Natural killer cell (primary cell): ENCODE data around the gene MTUS2. TPM values are rescaled to one million over a fixed set of nuclear protein-coding genes. Genes with fewer than 3 reads are reported as not detected.

Experiments
- ATAC-seq, 3 donors: fragments of 150-1000 bp in 2 of 3; fragments of 200-7000 bp in 1 of 3; cut with Tn5 transposase; 1 replicate in 1 of 3; 2 replicates in 2 of 3; pipeline ENCODE4 v1.10.0; 2021; ENCODE audit warnings: mild to moderate bottlenecking in 2 of 3, moderate library complexity in 2 of 3
- DNase-seq, 2 donors: peaks; one replicate each; pipeline versions ENCODE4 v3.0.0 to v3.0.0-alpha.2; 2013 to 2021; ENCODE audit warnings: mixed read lengths in 1 of 2
- H3K27ac ChIP-seq: one replicate; pipeline ENCODE4 v1.5.1; 2013; ENCODE audit warnings: mild to moderate bottlenecking, low read length
- H3K27me3 ChIP-seq: one replicate; pipeline ENCODE4 v1.6.1; 2013; ENCODE audit warnings: low read length; ENCODE audit not compliant: control insufficient read depth, insufficient read depth
- H3K36me3 ChIP-seq: one replicate; pipeline ENCODE4 v1.6.1; 2013; ENCODE audit warnings: low read length; ENCODE audit not compliant: control insufficient read depth, insufficient read depth
- H3K4me1 ChIP-seq: one replicate; pipeline ENCODE4 v1.6.1; 2013; ENCODE audit warnings: low read length; ENCODE audit not compliant: control insufficient read depth, insufficient read depth
- H3K4me3 ChIP-seq: one replicate; pipeline ENCODE4 v1.5.1; 2013; ENCODE audit warnings: low read length
- H3K9me3 ChIP-seq: one replicate; pipeline ENCODE4 v1.6.1; 2013; ENCODE audit warnings: low read length; ENCODE audit not compliant: control insufficient read depth, insufficient read depth
- H3K27ac Mint-ChIP-seq, 2 donors: one replicate each; pipeline ENCODE4 v1.8.0; 2022; ENCODE audit warnings: mild to moderate bottlenecking in 2 of 2, mixed read lengths in 2 of 2, moderate library complexity in 1 of 2
- H3K27me3 Mint-ChIP-seq, 2 donors: one replicate each; pipeline ENCODE4 v1.8.0; 2022; ENCODE audit warnings: low read depth in 2 of 2, mixed read lengths in 2 of 2
- H3K36me3 Mint-ChIP-seq: one replicate; pipeline ENCODE4 v1.8.0; 2022; ENCODE audit warnings: mixed read lengths
- H3K4me1 Mint-ChIP-seq, 2 donors: one replicate each; pipeline ENCODE4 v1.8.0; 2022; ENCODE audit warnings: mixed read lengths in 2 of 2
- H3K4me3 Mint-ChIP-seq: one replicate; pipeline ENCODE4 v1.8.0; 2022; ENCODE audit warnings: mild to moderate bottlenecking, moderate library complexity, mixed read lengths
- H3K9me3 Mint-ChIP-seq, 2 donors: one replicate each; pipeline ENCODE4 v1.8.0; 2022; ENCODE audit warnings: mixed read lengths in 2 of 2
- WGBS: methylation state at CpG from one replicate; pipeline ENCODE4 v1.1.7; 2013; ENCODE audit warnings: missing lambda C conversion rate; ENCODE audit not compliant: insufficient coverage; 5-methylcytosine and 5-hydroxymethylcytosine counted together
- intact Hi-C: fragments of 100-400 bp; cut with micrococcal nuclease; formaldehyde crosslinking; loops from one replicate; pipeline ENCODE4 v1.14.2; 2022
- total RNA-seq, 4 donors: library from RNA; stranded (reverse); fragments of 120-200 nt in 1 of 4; gene quantifications; one replicate each; pipeline versions ENCODE4 v1.2.3 to v1.2.4, GENCODE V29; 2013 to 2022
- TF ChIP-seq, protein P1 (sequence below): fragments of 200-600 bp; IDR thresholded peaks from one replicate; pipeline ENCODE4 v1.8.0; 2022; ENCODE audit warnings: antibody characterized with exemption

MTUS2 gene
- total RNA-seq, 3 donors from 2014 or later (not counting 1 experiment from before 2014, with no cell fraction given), result not detected

DNA sequence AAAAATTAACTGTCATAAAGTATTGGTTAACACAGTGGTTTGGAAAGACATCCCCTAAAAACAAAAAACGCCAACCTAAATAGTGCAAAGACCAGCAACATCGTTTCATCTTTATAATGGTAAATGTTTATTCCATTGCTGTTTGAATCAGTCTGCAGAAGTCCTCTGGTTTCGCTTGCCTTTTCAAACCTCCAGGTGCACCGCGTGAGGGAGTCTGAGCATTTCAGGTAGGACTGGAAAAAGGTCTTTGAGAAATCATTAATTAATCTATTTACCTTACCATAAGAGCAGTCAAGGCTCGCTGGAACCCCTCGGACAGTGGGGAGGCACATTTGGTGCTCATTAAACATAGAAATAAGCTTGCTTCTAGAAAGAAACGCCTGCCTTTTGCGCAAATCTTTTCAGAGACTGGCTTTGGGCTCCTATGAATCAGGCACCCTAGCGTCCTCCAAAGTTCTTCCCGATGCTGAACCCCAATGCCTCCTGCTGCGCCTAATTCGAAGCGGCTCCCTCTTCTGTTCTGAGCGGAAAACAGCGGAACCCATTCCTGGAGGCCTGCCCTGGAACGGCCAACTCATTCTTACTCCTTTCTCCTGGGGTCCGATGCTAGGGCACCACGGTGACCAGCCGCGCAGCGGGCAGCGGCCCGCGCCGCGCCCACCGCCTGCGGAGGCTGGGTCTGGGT lies 951 bp upstream of the MTUS2 start:
- intact Hi-C loops, result no loop called here

DNA sequence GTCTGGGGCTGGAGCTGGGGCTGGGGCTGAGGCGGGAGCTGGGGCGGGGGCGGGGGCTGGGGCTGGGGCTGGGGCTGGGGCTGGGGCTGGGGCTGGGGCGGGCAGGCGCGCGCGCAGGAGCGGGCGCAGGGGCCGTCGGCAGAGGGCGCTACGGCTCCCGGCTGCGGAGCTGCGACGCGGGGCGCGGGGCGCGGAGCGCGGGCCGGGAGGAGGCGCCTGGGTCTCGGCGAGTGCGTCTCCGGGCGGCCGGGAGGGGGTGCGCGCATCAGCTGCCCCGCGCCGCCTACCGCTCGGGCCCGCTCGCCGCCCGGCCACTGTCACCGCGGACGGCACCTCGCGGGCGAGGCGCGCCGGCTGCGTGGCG lies 422 bp upstream of the MTUS2 start:
- Histone ChIP-seq H3K27ac (no peak overlapping the region), H3K27me3 (peaks cover 6% of the 10 kb centered on the region), H3K36me3 (no peaks in the 10 kb centered on the region), H3K4me3 (no peak overlapping the region), H3K4me1 (peaks cover 8% of the 10 kb centered on the region), H3K9me3 (no peaks in the 10 kb centered on the region)
- Mint-ChIP-seq H3K9me3 (peaks cover 0 to 4% of the 10 kb centered on the region in 2 donors), H3K36me3 (peaks cover 10% of the 10 kb centered on the region), H3K27ac (no peak overlapping the region), H3K27me3 (peaks cover 32 to 51% of the 10 kb centered on the region in 2 donors), H3K4me3 (no peak overlapping the region), H3K4me1 (no peaks in the 10 kb centered on the region)
- intact Hi-C loops, result no loop called here
- DNase-seq (peak in 1 of 2 donors; percentile 65), ATAC-seq (peak in 1 of 3 donors; percentile 39)
- TF ChIP-seq, protein P1, sequence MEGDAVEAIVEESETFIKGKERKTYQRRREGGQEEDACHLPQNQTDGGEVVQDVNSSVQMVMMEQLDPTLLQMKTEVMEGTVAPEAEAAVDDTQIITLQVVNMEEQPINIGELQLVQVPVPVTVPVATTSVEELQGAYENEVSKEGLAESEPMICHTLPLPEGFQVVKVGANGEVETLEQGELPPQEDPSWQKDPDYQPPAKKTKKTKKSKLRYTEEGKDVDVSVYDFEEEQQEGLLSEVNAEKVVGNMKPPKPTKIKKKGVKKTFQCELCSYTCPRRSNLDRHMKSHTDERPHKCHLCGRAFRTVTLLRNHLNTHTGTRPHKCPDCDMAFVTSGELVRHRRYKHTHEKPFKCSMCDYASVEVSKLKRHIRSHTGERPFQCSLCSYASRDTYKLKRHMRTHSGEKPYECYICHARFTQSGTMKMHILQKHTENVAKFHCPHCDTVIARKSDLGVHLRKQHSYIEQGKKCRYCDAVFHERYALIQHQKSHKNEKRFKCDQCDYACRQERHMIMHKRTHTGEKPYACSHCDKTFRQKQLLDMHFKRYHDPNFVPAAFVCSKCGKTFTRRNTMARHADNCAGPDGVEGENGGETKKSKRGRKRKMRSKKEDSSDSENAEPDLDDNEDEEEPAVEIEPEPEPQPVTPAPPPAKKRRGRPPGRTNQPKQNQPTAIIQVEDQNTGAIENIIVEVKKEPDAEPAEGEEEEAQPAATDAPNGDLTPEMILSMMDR, result no peak
- 1% methylated on average over 52 of the region's 55 CpGs for WGBS

More for the DNA sequence above, 951 bp upstream of the MTUS2 start:
- Mint-ChIP-seq H3K36me3 (peaks cover 10% of the 10 kb centered on the region), H3K4me1 (no peaks in the 10 kb centered on the region), H3K9me3 (no peaks in the 10 kb centered on the region), H3K27ac (no peak overlapping the region), H3K27me3 (peaks cover 27 to 46% of the 10 kb centered on the region in 2 donors), H3K4me3 (peak overlapping the region; percentile 9)
- TF ChIP-seq, protein P1, result no peak
- DNase-seq (no peak), ATAC-seq (no peak)
- peaks cover 8% of the 10 kb centered on the region for H3K4me1 ChIP-seq
- 6% methylated on average over 27 of the region's 29 CpGs for WGBS
- H3K9me3 ChIP-seq, result no peaks in the 10 kb centered on the region
- H3K4me3 ChIP-seq, result no peak overlapping the region
- no peaks in the 10 kb centered on the region for H3K36me3 ChIP-seq
- peaks cover 6% of the 10 kb centered on the region for H3K27me3 ChIP-seq
- H3K27ac ChIP-seq, result no peak overlapping the region

DNA sequence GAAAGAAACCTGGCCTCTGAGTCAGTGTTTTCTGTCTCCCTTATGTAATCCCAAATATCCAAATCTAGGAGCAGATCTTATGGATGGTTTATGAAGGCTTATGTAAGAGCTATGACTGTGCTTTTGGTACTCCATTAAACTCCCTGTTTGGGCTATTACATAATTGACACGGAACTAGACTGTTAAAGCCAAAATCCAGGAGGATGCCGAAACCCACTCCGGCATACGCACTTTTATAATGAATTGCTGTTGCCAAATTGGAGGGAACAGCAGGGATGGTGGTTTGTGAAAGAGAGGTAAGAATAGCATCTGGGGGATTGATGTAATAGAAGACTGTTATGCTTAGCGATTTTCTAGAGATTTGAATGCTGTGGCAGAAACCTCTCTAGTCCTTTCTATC lies 2.0 kb downstream of the MTUS2 start:
- H3K36me3 ChIP-seq, result no peaks in the 10 kb centered on the region
- intact Hi-C loops, result no loop called here
- no peak overlapping the region for H3K27ac ChIP-seq
- peaks cover 6% of the 10 kb centered on the region for H3K27me3 ChIP-seq
- Mint-ChIP-seq H3K36me3 (peaks cover 5% of the 10 kb centered on the region), H3K27me3 (peaks cover 33 to 50% of the 10 kb centered on the region in 2 donors), H3K4me1 (no peaks in the 10 kb centered on the region), H3K4me3 (no peak overlapping the region), H3K9me3 (peaks cover 0 to 5% of the 10 kb centered on the region in 2 donors), H3K27ac (no peak overlapping the region)
- DNase-seq (no peak), ATAC-seq (no peak)
- no peak overlapping the region for H3K4me3 ChIP-seq
- 97% methylated on average over 5 of the region's 5 CpGs for WGBS
- H3K4me1 ChIP-seq, result peaks cover 8% of the 10 kb centered on the region
- no peaks in the 10 kb centered on the region for H3K9me3 ChIP-seq
- TF ChIP-seq, protein P1, result no peak

DNA sequence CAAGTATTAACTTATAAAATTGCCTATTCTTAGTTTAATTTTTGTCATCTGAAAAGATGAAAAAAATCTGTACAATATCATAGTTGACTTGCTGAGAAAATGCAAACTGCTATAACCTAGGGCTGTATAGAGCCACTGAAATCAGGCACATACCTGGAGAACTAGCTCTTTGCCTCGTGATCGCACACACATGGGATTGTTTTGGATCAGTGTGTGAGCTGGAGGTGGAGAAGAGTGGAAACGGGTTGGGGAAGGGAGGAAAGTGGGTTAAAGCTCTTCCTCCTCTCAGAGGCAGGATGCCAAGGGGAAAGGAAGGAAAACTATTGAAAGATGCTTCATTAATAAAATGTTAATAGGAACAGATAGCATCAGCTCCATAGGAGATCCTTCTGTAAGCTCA lies 2.7 kb downstream of the MTUS2 start:
- Histone ChIP-seq H3K27me3 (peaks cover 6% of the 10 kb centered on the region), H3K36me3 (no peaks in the 10 kb centered on the region), H3K4me3 (no peak overlapping the region), H3K27ac (no peak overlapping the region), H3K9me3 (peaks cover under 1% of the 10 kb centered on the region), H3K4me1 (peaks cover 8% of the 10 kb centered on the region)
- intact Hi-C loops, result no loop called here
- ATAC-seq (no peak), DNase-seq (no peak)
- Mint-ChIP-seq H3K27ac (no peak overlapping the region), H3K9me3 (peaks cover 3 to 5% of the 10 kb centered on the region in 2 donors), H3K4me3 (no peak overlapping the region), H3K36me3 (no peaks in the 10 kb centered on the region), H3K4me1 (no peaks in the 10 kb centered on the region), H3K27me3 (peaks cover 29 to 43% of the 10 kb centered on the region in 2 donors)
- TF ChIP-seq, protein P1, result no peak
- 71% methylated on average over 3 of the region's 3 CpGs for whole genome bisulfite sequencing
